Gastroesophageal sphincter (tissue), 3 donors: Measurements from ENCODE around the gene KCNMA1.

Experiments used
- EP300 ChIP-seq: sonication (generic); formaldehyde crosslinking; IDR thresholded peaks from one replicate; pipeline ENCODE4 v1.6.1; 2017; ENCODE audit warnings: antibody characterized with exemption, mild to moderate bottlenecking
- POLR2A ChIP-seq, 2 donors: fragments of 450-650 bp; IDR thresholded peaks; one replicate each; pipeline ENCODE4 v1.6.1; 2017; ENCODE audit warnings: antibody characterized with exemption in 2 of 2, mild to moderate bottlenecking in 2 of 2, moderate library complexity in 1 of 2
- TF ChIP-seq, protein P1 (sequence below), 4 experiments: fragments of 200-600 bp in 2 of 4; fragments of 450-650 bp in 2 of 4; sonication (generic) in 1 of 4; IDR thresholded peaks; one replicate each; pipeline ENCODE4 v1.5.1; 2017 to 2019; ENCODE audit warnings: antibody characterized with exemption in 4 of 4, mild to moderate bottlenecking in 2 of 4, moderate library complexity in 2 of 4

DNA sequence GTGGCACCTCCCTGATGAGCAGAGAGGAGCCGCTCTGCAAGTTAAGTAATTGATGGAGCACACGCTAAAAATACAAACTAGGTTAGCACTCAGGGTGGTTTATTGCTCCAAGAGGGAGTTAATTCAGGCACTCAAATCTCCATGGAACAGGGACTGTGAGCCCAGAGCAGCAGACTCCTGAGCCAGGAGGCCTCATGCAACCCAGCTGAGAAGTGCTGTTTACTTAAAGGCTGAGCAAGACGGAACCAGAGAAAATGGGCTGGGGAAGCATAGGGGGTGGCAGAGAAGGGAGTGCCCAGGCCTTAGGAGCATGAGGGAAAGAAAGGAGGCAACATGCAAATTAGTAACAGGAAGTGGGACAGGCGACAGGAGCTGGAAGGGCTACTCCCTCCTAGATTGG, 174.1 kb downstream of the KCNMA1 start:
- no peak for TF ChIP-seq POLR2A (IDR thresholded peaks at IDR 0.05)
- TF ChIP-seq, protein P1, sequence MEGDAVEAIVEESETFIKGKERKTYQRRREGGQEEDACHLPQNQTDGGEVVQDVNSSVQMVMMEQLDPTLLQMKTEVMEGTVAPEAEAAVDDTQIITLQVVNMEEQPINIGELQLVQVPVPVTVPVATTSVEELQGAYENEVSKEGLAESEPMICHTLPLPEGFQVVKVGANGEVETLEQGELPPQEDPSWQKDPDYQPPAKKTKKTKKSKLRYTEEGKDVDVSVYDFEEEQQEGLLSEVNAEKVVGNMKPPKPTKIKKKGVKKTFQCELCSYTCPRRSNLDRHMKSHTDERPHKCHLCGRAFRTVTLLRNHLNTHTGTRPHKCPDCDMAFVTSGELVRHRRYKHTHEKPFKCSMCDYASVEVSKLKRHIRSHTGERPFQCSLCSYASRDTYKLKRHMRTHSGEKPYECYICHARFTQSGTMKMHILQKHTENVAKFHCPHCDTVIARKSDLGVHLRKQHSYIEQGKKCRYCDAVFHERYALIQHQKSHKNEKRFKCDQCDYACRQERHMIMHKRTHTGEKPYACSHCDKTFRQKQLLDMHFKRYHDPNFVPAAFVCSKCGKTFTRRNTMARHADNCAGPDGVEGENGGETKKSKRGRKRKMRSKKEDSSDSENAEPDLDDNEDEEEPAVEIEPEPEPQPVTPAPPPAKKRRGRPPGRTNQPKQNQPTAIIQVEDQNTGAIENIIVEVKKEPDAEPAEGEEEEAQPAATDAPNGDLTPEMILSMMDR (IDR thresholded peaks at IDR 0.05): no peak
- TF ChIP-seq EP300: no peak
